Esophagus muscularis mucosa (tissue), 4 donors: Measurements from ENCODE around the gene TOM1L2. TPM values are rescaled to one million over a fixed set of nuclear protein-coding genes. Genes with fewer than 3 reads are reported as not detected.

ENCODE experiments used
- DNase-seq: peaks from one replicate; pipeline ENCODE4 v3.0.0-alpha.2; 2017; ENCODE audit errors: extremely low spot score
- H3K27ac ChIP-seq, 4 donors: fragments of 200-600 bp; sonication (generic); replicated peaks in 1 of 4; 1 replicate in 3 of 4; 2 replicates in 1 of 4; pipeline ENCODE4 v1.5.1; 2016 to 2019; ENCODE audit warnings: mild to moderate bottlenecking in 1 of 4
- H3K27me3 ChIP-seq, 4 donors: fragments of 200-600 bp; sonication (generic); one replicate each; pipeline versions ENCODE4 v1.5.1 to v1.6.0; 2016 to 2019
- H3K36me3 ChIP-seq, 4 donors: fragments of 200-600 bp; sonication (generic); one replicate each; pipeline ENCODE4 v1.5.1; 2016 to 2019
- H3K4me1 ChIP-seq, 4 donors: fragments of 200-600 bp; sonication (generic); one replicate each; pipeline ENCODE4 v1.5.1; 2016 to 2019
- H3K4me3 ChIP-seq, 4 donors: fragments of 200-600 bp; sonication (generic); 1 replicate in 2 of 4; 2 replicates in 2 of 4; pipeline ENCODE4 v1.5.1; 2016 to 2019; ENCODE audit warnings: mild to moderate bottlenecking in 4 of 4, moderate library complexity in 1 of 4
- H3K9me3 ChIP-seq, 4 donors: fragments of 200-600 bp; sonication (generic); 1 replicate in 3 of 4; 2 replicates in 1 of 4; pipeline ENCODE4 v1.5.1; 2016 to 2019
- CTCF ChIP-seq, 3 experiments: fragments of 200-600 bp in 2 of 3; fragments of 450-650 bp in 1 of 3; sonication (generic) in 2 of 3; IDR thresholded peaks; one replicate each; pipeline ENCODE4 v1.5.1; 2017 to 2019; ENCODE audit warnings: antibody characterized with exemption in 3 of 3, mild to moderate bottlenecking in 2 of 3, moderate library complexity in 1 of 3
- EP300 ChIP-seq: sonication (generic); formaldehyde crosslinking; IDR thresholded peaks from one replicate; pipeline ENCODE4 v1.6.1; 2017; ENCODE audit warnings: antibody characterized with exemption
- POLR2A ChIP-seq: fragments of 450-650 bp; IDR thresholded peaks from one replicate; pipeline ENCODE4 v1.6.1; 2017; ENCODE audit warnings: antibody characterized with exemption, moderate library complexity, mild to moderate bottlenecking, low read depth
- POLR2AphosphoS5 ChIP-seq, 2 donors: sonication (generic); formaldehyde crosslinking; IDR thresholded peaks; one replicate each; pipeline ENCODE4 v1.6.1; 2017; ENCODE audit warnings: antibody characterized with exemption in 2 of 2
- WGBS: methylation state at CpG from one replicate; pipeline ENCODE4 v1.1.5; 2018; 5-methylcytosine and 5-hydroxymethylcytosine counted together
- intact Hi-C: fragments of 100-400 bp; cut with DNase I; formaldehyde crosslinking; loops from one replicate; pipeline ENCODE4 v1.15.1; 2023
- total RNA-seq, 4 donors: library from RNA; depleted of rRNA; stranded (reverse); fragments of >200 nt; gene quantifications; one replicate each; pipeline versions ENCODE4 v1.1.0 to v1.2.1, GENCODE V29; 2016

The TOM1L2 gene
- total RNA-seq, 4 donors from 2014 or later, result 64.4 to 96.9 (median 75.0) TPM

DNA sequence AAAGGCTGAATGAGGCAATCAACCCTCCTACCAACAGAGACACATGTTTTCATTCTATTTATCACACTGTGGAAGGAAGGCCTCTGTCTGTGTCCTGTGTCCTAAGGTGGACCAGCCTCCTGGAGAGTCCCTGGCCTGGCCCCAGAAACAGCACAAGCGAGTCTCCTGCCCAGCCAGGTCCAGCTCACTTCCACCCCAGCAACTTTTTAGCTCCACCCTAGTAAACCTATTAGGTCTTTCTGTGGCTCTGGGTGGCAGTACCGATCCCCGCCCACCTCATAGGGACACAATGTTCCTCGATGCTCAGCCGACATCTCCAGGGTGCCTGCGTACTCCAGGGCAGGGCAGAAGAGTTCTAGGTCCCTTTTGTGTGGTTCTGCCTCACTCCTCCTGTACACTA, 11.2 kb upstream of the TOM1L2 start:
- DNase-seq, result no peak
- Histone ChIP-seq H3K4me1 (no peaks in the 10 kb centered on the region), H3K27ac (no peak overlapping the region), H3K27me3 (no peaks in the 10 kb centered on the region), H3K4me3 (no peak overlapping the region), H3K9me3 (no peaks in the 10 kb centered on the region), H3K36me3 (peaks cover 0 to 11% (median 2%) of the 10 kb centered on the region in 4 donors)
- no peak for TF ChIP-seq POLR2AphosphoS5 (IDR thresholded peaks at IDR 0.05)
- no peak for TF ChIP-seq EP300
- no peak for TF ChIP-seq POLR2A
- no peak for TF ChIP-seq CTCF (IDR thresholded peaks at IDR 0.05)
- intact Hi-C loops, result no loop called here
- 93% methylated on average over 6 of the region's 6 CpGs for WGBS

GRCh38 chr17:17982801-17983200, 10.6 kb upstream of the TOM1L2 start:
- DNase-seq, result no peak
- H3K4me1 ChIP-seq, result no peaks in the 10 kb centered on the region
- WGBS, result 96% methylated on average over 9 of the region's 9 CpGs
- H3K27me3 ChIP-seq, result no peaks in the 10 kb centered on the region
- no peak overlapping the region for H3K27ac ChIP-seq
- intact Hi-C loops, result no loop called here
- no peak for TF ChIP-seq CTCF (IDR thresholded peaks at IDR 0.05)
- no peak for TF ChIP-seq POLR2AphosphoS5 (IDR thresholded peaks at IDR 0.05)
- TF ChIP-seq POLR2A, result no peak
- no peak for TF ChIP-seq EP300
- peaks cover 0 to 8% (median 3%) of the 10 kb centered on the region in 4 donors for H3K36me3 ChIP-seq
- H3K9me3 ChIP-seq, result no peaks in the 10 kb centered on the region
- H3K4me3 ChIP-seq, result no peak overlapping the region

GRCh38 chr17:17981330-17981729, 9.1 kb upstream of the TOM1L2 start:
- H3K36me3 ChIP-seq, result peaks cover 0 to 6% (median 1%) of the 10 kb centered on the region in 4 donors
- intact Hi-C loops, result no loop called here
- H3K27me3 ChIP-seq, result no peaks in the 10 kb centered on the region
- 90% methylated on average over 9 of the region's 9 CpGs for WGBS
- no peak overlapping the region for H3K27ac ChIP-seq
- TF ChIP-seq CTCF (IDR thresholded peaks at IDR 0.05), result no peak
- no peak for TF ChIP-seq POLR2A
- no peak for TF ChIP-seq POLR2AphosphoS5 (IDR thresholded peaks at IDR 0.05)
- no peak for TF ChIP-seq EP300
- no peak overlapping the region for H3K4me3 ChIP-seq
- DNase-seq, result no peak
- no peaks in the 10 kb centered on the region for H3K4me1 ChIP-seq
- H3K9me3 ChIP-seq, result no peaks in the 10 kb centered on the region

GRCh38 chr17:17979778-17980177, 7.6 kb upstream of the TOM1L2 start:
- 86% methylated on average over 1 of the region's 3 CpGs for WGBS
- DNase-seq, result no peak
- Histone ChIP-seq H3K9me3 (no peaks in the 10 kb centered on the region), H3K4me1 (no peaks in the 10 kb centered on the region), H3K4me3 (no peak overlapping the region), H3K27ac (no peak overlapping the region), H3K27me3 (no peaks in the 10 kb centered on the region), H3K36me3 (peaks cover 0 to 5% (median 0%) of the 10 kb centered on the region in 4 donors)
- TF ChIP-seq POLR2A (no peak), POLR2AphosphoS5 (IDR thresholded peaks at IDR 0.05) (no peak), EP300 (no peak), CTCF (IDR thresholded peaks at IDR 0.05) (no peak)
- intact Hi-C loops, result loop anchor here (5.0 to 10.0 kb wide), 3 partner anchors 53 to 95 kb away; no protein-coding TSS in a partner anchor
